ENCODE data around the gene CA5B. TPM values are rescaled to one million over a fixed set of nuclear protein-coding genes. Genes with fewer than 3 reads are reported as not detected.

CA5B gene
- total RNA-seq, 4 donors from 2014 or later = 9.9 to 31.6 (median 14.9) TPM

DNA sequence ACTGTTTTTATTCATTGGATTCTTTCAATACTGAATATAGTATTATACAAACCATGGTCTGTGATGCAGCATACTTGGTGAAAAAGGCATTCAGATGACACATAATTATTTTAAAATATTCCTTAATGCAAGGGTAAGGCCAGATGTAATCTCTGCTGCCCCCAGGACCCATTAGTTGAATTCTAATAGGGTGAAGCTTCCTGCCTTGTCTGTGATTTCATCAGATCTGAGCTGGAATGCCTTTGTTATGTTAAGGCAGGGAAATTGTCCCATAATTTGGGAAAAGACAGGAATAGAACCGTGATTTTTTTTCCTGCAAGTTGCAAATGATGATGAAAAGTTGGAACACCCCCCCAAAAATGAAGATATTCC is 78.4 kb downstream of the CA5B start:
- Histone ChIP-seq H3K4me1 (no peaks in the 10 kb centered on the region), H3K4me3 (replicated peaks in 1 of 3) (no peak overlapping the region), H3K9me3 (no peaks in the 10 kb centered on the region), H3K27me3 (no peaks in the 10 kb centered on the region), H3K36me3 (peaks cover 23 to 42% of the 10 kb centered on the region in 2 donors), H3K27ac (no peak overlapping the region)
- intact Hi-C loops (cut with DNase I) = no loop called here
- WGBS, 2 donors = 48 to 58% methylated on average over 1 of the region's 1 CpG
- no peak for TF ChIP-seq POLR2A (IDR thresholded peaks at IDR 0.05)
- TF ChIP-seq, protein P1, sequence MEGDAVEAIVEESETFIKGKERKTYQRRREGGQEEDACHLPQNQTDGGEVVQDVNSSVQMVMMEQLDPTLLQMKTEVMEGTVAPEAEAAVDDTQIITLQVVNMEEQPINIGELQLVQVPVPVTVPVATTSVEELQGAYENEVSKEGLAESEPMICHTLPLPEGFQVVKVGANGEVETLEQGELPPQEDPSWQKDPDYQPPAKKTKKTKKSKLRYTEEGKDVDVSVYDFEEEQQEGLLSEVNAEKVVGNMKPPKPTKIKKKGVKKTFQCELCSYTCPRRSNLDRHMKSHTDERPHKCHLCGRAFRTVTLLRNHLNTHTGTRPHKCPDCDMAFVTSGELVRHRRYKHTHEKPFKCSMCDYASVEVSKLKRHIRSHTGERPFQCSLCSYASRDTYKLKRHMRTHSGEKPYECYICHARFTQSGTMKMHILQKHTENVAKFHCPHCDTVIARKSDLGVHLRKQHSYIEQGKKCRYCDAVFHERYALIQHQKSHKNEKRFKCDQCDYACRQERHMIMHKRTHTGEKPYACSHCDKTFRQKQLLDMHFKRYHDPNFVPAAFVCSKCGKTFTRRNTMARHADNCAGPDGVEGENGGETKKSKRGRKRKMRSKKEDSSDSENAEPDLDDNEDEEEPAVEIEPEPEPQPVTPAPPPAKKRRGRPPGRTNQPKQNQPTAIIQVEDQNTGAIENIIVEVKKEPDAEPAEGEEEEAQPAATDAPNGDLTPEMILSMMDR (IDR thresholded peaks at IDR 0.05) = no peak
- no peak for DNase-seq

DNA sequence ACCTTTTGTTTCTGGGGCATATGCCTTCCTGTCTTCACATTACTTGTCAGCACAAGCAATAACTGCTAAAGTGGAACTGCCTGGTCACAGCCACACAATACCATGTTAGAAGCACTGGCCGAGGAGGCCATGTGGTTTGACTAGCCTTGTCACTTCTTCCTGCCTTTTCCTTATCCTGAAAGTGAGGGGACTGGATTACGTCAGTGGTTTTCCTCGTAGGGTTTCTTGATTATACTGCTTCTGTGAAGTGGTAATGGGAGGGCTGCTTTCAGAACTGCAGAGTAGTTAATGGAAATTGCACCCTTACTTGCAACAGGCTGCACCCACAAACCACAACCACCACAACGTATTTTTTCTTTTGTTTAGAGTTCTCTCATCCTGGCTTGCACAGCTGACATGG is 78.8 kb downstream of the CA5B start:
- no peak overlapping the region for H3K4me3 ChIP-seq (replicated peaks in 1 of 3)
- no peak overlapping the region for H3K27ac ChIP-seq
- DNase-seq = no peak
- WGBS, 2 donors = 75 to 78% methylated on average over 4 of the region's 4 CpGs
- H3K27me3 ChIP-seq = no peaks in the 10 kb centered on the region
- intact Hi-C loops (cut with DNase I) = no loop called here
- TF ChIP-seq, protein P1 (IDR thresholded peaks at IDR 0.05) = no peak
- no peak for TF ChIP-seq POLR2A (IDR thresholded peaks at IDR 0.05)
- H3K9me3 ChIP-seq = no peaks in the 10 kb centered on the region
- H3K36me3 ChIP-seq = peaks cover 23 to 42% of the 10 kb centered on the region in 2 donors
- no peaks in the 10 kb centered on the region for H3K4me1 ChIP-seq

DNA sequence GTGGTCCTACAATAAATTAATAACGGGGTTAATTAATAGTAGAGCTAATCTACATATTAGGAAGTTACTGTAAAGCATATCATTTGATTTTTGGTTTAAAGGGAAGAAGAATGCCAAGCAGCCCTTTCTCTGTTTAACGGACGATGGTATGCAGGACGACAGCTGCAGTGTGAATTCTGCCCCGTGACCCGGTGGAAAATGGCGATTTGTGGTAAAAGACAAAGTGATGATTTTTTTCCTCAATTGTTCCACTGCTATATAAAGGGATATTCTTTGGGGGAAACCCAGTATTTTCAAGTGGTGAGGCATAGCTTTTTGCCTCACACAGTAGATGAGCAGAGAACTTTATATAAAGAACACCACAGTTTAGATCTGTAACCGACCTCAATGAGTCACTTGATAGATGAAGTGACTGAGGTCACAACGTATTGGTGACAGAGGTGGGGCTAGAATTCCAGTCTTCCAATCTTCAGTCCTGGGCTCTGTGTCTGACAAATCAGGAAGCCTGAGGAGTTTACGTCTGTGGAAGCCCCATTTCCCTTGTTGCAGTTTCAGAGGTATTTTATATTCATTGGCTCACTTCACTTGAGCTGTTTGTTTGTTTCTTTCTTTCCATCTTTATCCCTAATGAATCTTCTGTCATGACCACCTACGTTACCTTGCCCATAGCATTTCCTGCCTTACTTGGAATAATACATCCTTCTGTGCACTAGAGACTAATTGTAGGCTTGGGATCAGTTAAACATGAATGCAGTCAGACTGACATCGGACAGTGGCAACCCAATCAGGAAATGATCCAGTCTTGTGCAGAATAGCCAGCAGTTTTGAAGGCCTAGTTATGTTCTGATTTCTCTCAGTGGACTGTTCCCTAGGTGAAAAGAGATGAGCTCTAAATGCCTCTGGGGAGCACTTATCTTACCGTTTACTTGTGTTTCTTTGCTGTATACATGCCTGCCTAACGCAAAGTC is 82.3 kb downstream of the CA5B start:
- DNase-seq = no peak
- no peaks in the 10 kb centered on the region for H3K27me3 ChIP-seq
- peaks cover 29 to 57% of the 10 kb centered on the region in 2 donors for H3K36me3 ChIP-seq
- no peak overlapping the region for H3K27ac ChIP-seq
- H3K9me3 ChIP-seq = no peaks in the 10 kb centered on the region
- no peak overlapping the region for H3K4me3 ChIP-seq (replicated peaks in 1 of 3)
- intact Hi-C loops (cut with DNase I) = no loop called here
- WGBS, 2 donors = 72 to 87% methylated on average over 14 of the region's 14 CpGs
- H3K4me1 ChIP-seq = no peaks in the 10 kb centered on the region
- TF ChIP-seq, protein P1 (IDR thresholded peaks at IDR 0.05) = no peak
- TF ChIP-seq POLR2A (IDR thresholded peaks at IDR 0.05) = no peak

DNA sequence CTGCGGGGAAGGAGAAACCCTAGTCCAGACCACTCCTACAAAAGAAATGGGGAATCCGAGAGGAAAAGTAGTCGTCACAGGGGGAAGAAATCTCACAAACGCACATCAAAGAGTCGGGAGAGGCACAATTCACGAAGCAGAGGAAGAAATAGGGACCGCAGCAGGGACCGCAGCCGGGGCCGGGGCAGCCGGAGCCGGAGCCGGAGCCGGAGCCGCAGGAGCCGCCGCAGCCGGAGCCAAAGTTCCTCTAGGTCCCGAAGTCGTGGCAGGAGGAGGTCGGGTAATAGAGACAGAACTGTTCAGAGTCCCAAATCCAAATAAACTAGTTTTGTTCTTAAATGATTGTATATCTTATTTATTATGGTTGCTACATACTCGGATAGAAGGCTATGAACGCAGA is 84.9 kb downstream of the CA5B start:
- 95 to 98% methylated on average over 22 to 23 of the region's 23 CpGs for WGBS, 2 donors
- H3K9me3 ChIP-seq = no peaks in the 10 kb centered on the region
- no peaks in the 10 kb centered on the region for H3K4me1 ChIP-seq
- H3K4me3 ChIP-seq (replicated peaks in 1 of 3) = no peak overlapping the region
- intact Hi-C loops (cut with DNase I) = no loop called here
- DNase-seq = no peak
- H3K27me3 ChIP-seq = no peaks in the 10 kb centered on the region
- no peak for TF ChIP-seq POLR2A (IDR thresholded peaks at IDR 0.05)
- TF ChIP-seq, protein P1 (IDR thresholded peaks at IDR 0.05) = no peak
- H3K36me3 ChIP-seq = peaks cover 13 to 36% of the 10 kb centered on the region in 2 donors
- H3K27ac ChIP-seq = no peak overlapping the region

DNA sequence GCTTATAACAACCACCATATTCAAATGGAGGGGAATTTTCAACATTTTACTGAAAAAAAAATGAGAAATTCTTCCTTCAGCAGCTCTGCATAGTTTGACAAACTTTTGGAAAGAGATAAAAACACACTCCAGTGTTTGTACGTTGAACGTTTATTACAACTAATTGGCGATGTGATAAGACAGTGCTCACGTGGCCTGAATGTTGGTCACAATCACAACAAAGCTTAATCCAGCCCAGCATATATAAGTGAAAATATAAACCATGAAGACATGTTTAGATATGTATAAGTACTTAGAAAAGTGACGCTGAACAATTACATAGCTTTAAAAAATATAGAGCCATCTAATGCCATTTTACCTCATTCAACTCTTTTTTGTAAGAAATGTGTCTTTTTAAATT is 87.9 kb downstream of the CA5B start:
- H3K36me3 ChIP-seq = peaks cover 7 to 17% of the 10 kb centered on the region in 2 donors
- H3K27me3 ChIP-seq = no peaks in the 10 kb centered on the region
- intact Hi-C loops (cut with DNase I) = no loop called here
- TF ChIP-seq, protein P1 (IDR thresholded peaks at IDR 0.05) = no peak
- no peak for TF ChIP-seq POLR2A (IDR thresholded peaks at IDR 0.05)
- no peaks in the 10 kb centered on the region for H3K9me3 ChIP-seq
- 79 to 88% methylated on average over 5 of the region's 5 CpGs for WGBS, 2 donors
- H3K27ac ChIP-seq = no peak overlapping the region
- H3K4me3 ChIP-seq (replicated peaks in 1 of 3) = no peak overlapping the region
- no peak for DNase-seq
- H3K4me1 ChIP-seq = no peaks in the 10 kb centered on the region

Measured in thyroid gland (tissue), 4 donors.